Activated CD8-positive, alpha-beta memory T cell treated with anti-CD3 and anti-CD28 coated beads, Interleukin-2, amount 10 ng/mL, durations not matched to agents 7 days and 5 days (primary cell): ENCODE results near the gene OR52E5. TPM values are rescaled to one million over a fixed set of nuclear protein-coding genes. Genes with fewer than 3 reads are reported as not detected.

Experiments
- ATAC-seq: fragments of 150-1000 bp; cut with Tn5 transposase; one replicate; pipeline ENCODE4 v1.10.0; 2021; ENCODE audit warnings: moderate library complexity
- CTCF ChIA-PET: fragments of 350-600 bp; sonication (Branson Sonifier 250); formaldehyde crosslinking; loops from one replicate; lab custom pipeline; 2021; ENCODE audit warnings: antibody characterized with exemption; lab: Charles Lee
- DNase-seq: peaks from one replicate; pipeline ENCODE4 v3.0.0-alpha.2; 2020
- H3K27ac Mint-ChIP-seq: one replicate; pipeline ENCODE4 v1.8.0; 2021; ENCODE audit warnings: mild to moderate bottlenecking, mixed read lengths
- H3K27me3 Mint-ChIP-seq: one replicate; pipeline ENCODE4 v1.8.0; 2021; ENCODE audit warnings: mixed read lengths
- H3K36me3 Mint-ChIP-seq: one replicate; pipeline ENCODE4 v1.8.0; 2021; ENCODE audit warnings: mild to moderate bottlenecking, mixed read lengths
- H3K4me1 Mint-ChIP-seq: one replicate; pipeline ENCODE4 v1.8.0; 2021; ENCODE audit warnings: mixed read lengths
- H3K4me3 Mint-ChIP-seq: one replicate; pipeline ENCODE4 v1.8.0; 2021; ENCODE audit warnings: mild to moderate bottlenecking, moderate library complexity, mixed read lengths
- H3K9me3 Mint-ChIP-seq: one replicate; pipeline ENCODE4 v1.8.0; 2022; ENCODE audit warnings: low read depth, mixed read lengths
- total RNA-seq, 2 experiments: library from RNA; stranded (reverse); gene quantifications; one replicate each; pipeline ENCODE4 v1.2.3, GENCODE V29; 2021

The OR52E5 gene
- total RNA-seq, 2 experiments from 2014 or later, result not detected

DNA sequence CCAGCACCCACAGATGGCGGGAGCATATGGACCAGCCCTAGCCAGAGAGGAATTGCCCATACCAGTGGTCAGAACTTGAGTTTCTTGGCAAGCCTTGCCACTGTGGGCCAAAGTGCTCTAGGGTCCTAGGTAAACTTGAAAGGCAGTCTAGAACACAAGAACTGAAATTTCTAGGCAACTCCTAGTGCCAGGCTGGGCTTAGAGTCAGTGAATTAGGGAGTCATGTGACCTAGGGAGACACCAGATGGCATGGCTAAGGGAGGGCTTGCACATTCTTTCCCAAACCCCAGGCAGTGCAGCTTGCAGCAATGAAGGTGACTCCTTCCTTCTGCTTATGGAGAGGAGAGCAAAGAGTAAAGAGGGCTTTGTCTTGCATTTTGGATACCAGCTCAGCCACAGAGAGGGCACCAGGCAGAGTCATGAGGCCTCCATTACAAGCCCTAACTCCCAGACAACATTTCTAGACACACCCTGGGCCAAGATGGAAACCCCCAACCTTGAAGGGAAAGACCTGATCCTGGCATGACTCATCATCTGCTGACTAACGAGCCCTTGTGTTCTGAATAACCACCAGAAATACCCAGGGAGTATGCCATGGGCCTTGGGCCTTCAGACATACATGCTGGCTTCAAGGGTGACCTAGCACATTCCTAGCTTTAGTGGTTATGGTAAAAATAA, 29.9 kb downstream of the OR52E5 start:
- Mint-ChIP-seq H3K36me3 (no peaks in the 10 kb centered on the region), H3K4me3 (no peak overlapping the region), H3K4me1 (no peaks in the 10 kb centered on the region), H3K9me3 (no peaks in the 10 kb centered on the region), H3K27me3 (no peaks in the 10 kb centered on the region), H3K27ac (no peak overlapping the region)
- DNase-seq (no peak), ATAC-seq (peak; percentile 39)
- CTCF ChIA-PET, result no interaction called here

DNA sequence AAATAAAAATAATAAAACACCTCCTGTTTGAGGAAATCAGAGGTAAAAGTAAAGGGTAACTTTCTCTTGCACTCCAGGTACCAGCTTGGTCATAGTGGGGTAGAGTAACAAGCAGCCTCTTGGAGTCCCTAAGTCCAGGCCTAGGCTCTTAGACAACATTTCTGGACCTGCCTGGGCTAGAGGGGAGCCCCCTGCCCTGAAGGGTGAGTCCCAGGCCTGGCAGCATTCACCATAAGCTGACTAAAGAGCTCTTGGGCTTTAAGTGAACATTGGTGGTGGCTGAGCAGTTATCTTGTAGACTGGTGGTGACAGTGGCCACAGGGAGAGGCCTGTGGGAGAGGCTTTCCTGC, 30.4 kb downstream of the OR52E5 start:
- Mint-ChIP-seq H3K4me1 (no peaks in the 10 kb centered on the region), H3K9me3 (peaks cover 1% of the 10 kb centered on the region), H3K27me3 (no peaks in the 10 kb centered on the region), H3K27ac (no peak overlapping the region), H3K36me3 (no peaks in the 10 kb centered on the region), H3K4me3 (no peak overlapping the region)
- no peak for ATAC-seq
- CTCF ChIA-PET, result no interaction called here
- DNase-seq, result no peak

DNA sequence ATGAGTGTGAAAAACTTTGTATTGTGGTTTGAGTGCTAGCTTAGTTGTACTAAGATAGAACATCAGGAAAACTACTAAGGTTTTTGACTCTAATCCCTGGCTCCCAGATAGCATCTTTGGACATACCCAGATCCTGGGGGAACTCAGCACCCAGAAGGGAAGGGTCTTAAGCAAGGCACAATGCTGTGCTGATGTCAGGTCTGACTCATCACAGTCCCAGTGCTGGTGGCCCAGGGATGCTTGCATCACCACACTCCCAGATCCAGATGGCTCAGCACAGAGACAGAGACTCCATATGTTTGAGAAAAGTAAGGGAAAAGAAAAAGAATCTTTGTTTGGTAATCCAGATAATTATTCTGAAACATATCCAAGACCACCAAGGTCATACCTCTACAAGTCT, 30.8 kb downstream of the OR52E5 start:
- Mint-ChIP-seq H3K36me3 (no peaks in the 10 kb centered on the region), H3K4me3 (no peak overlapping the region), H3K27ac (no peak overlapping the region), H3K27me3 (no peaks in the 10 kb centered on the region), H3K4me1 (no peaks in the 10 kb centered on the region), H3K9me3 (peaks cover 2% of the 10 kb centered on the region)
- DNase-seq, result no peak
- ATAC-seq, result no peak
- CTCF ChIA-PET, result no interaction called here

DNA sequence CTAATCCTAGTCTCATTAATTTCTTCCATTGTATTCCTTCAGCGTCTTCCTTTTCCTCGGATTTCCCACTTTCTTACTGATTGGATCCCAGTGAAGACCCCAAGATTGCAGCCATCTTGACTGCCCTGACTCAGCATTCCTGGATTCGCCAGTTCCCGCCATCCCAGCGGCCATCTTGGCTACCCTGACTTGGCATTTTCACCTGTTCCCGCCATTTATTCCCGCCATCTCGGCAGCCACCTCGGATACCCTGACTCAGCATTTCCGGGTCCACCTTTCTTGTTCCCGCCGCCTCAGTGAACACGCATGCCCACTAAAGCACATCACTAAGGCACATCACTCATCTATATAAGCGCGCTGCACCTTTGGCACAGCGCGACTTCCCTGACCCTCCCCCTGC, 35.3 kb downstream of the OR52E5 start:
- Mint-ChIP-seq H3K9me3 (peaks cover 9% of the 10 kb centered on the region), H3K36me3 (no peaks in the 10 kb centered on the region), H3K4me3 (no peak overlapping the region), H3K27me3 (no peaks in the 10 kb centered on the region), H3K27ac (no peak overlapping the region), H3K4me1 (no peaks in the 10 kb centered on the region)
- CTCF ChIA-PET, result no interaction called here
- ATAC-seq (no peak), DNase-seq (no peak)

DNA sequence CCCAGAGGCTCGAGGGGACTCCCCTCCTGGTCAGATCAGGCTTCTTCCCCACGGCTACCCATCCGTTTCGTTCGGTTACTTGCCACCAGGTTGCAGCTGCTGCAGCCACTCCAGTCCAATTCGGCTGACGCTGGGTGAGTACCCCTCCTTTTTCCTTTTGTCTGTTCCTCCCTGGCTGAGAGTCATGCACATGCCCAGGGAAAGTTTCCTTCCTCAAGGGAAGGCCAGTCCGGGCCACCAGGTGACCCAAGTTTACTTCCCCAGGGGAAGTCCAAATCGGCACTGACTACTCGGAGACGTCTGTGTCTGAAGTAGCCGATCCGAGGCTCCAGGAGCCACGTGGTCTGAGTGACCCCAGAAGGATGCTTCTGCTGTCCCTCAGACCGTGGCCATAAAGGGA, 35.8 kb downstream of the OR52E5 start:
- CTCF ChIA-PET, result no interaction called here
- H3K4me3 Mint-ChIP-seq, result no peak overlapping the region
- no peak overlapping the region for H3K27ac Mint-ChIP-seq
- no peaks in the 10 kb centered on the region for H3K36me3 Mint-ChIP-seq
- H3K27me3 Mint-ChIP-seq, result no peaks in the 10 kb centered on the region
- ATAC-seq, result no peak
- peaks cover 9% of the 10 kb centered on the region for H3K9me3 Mint-ChIP-seq
- DNase-seq, result no peak
- no peaks in the 10 kb centered on the region for H3K4me1 Mint-ChIP-seq

DNA sequence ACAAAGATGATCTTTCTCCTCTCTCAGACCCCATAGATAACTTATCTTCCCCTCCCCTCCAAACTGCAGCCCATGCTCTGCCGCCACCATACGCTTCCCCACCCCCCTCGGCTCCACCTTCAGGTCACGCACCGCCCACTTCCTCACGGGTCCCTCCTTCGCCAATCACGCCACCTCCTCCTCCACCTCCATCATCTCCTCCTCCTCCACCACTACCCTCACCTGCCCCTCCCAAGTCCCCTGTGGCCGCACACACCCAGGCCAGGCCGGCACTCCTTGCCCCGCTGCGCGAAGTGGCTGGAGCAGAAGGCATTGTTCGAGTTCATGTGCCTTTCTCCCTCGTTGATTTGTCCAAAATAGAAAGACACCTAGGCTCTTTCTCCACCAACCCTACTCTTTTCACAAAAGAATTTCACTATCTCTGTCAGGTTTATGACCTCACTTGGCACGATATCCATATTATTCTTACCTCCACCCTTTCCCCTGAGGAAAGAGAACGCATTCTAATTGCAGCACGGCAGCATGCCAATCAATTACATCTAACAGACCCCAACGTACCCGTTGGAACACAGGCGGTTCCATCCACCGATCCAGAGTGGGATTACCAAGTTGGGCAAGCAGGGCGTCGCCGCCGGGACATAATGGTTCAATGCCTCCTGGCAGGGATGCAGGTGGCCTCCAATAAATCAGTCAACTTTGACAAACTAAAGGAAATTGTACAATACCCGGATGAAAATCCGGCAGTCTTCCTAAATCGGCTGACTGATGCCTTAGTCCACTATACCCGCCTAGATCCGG, 36.8 kb downstream of the OR52E5 start:
- no peak for ATAC-seq
- H3K36me3 Mint-ChIP-seq, result no peaks in the 10 kb centered on the region
- H3K27me3 Mint-ChIP-seq, result no peaks in the 10 kb centered on the region
- no peak overlapping the region for H3K27ac Mint-ChIP-seq
- H3K4me3 Mint-ChIP-seq, result no peak overlapping the region
- no peaks in the 10 kb centered on the region for H3K4me1 Mint-ChIP-seq
- peaks cover 9% of the 10 kb centered on the region for H3K9me3 Mint-ChIP-seq
- CTCF ChIA-PET, result interaction anchor here (0.6 kb wide), 1 partner anchor 420 kb away, joined by 3 read pairs; no protein-coding TSS in a partner anchor
- DNase-seq, result no peak

DNA sequence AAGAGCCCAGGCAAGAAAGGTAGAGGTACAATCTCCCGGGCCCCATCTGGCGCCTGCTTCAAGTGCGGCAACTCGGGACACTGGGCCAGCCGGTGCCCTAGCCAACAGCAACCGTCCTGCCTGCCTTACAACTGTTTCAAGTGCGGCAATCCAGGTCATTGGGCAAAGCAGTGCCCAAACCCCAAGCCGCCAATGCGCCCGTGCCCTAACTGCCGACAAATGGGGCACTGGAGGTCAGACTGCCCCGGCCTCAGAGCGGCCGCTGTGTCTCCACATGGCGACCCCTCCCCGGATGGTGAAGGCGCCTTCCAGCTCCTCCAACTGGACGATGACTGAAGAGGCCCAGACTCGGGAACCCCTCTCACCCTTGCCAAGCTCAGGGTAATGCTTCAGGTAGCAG, 37.6 kb downstream of the OR52E5 start:
- Mint-ChIP-seq H3K4me3 (no peak overlapping the region), H3K4me1 (no peaks in the 10 kb centered on the region), H3K36me3 (no peaks in the 10 kb centered on the region), H3K27me3 (no peaks in the 10 kb centered on the region), H3K9me3 (peaks cover 9% of the 10 kb centered on the region), H3K27ac (no peak overlapping the region)
- ATAC-seq (no peak), DNase-seq (no peak)
- CTCF ChIA-PET, result no interaction called here

DNA sequence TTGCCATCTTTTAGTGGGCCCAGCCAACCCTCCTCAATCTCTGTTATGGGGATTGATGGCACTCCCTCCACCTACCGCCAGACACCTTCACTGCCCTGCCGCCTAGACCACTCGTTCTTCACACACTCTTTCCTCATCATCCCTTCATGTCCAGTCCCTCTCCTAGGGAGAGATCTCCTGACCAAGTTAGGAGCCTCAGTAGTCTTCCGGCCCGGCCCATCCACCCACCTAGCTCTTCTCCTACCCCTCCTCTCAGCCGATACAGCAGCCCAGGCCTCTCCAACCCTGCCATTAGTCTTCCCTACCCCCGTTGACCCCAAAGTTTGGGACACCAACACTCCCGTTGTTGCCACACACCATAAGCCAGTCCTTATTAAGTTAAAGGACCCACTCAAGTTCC, 38.1 kb downstream of the OR52E5 start:
- ATAC-seq, result no peak
- Mint-ChIP-seq H3K27me3 (no peaks in the 10 kb centered on the region), H3K4me1 (no peaks in the 10 kb centered on the region), H3K36me3 (no peaks in the 10 kb centered on the region), H3K4me3 (no peak overlapping the region), H3K27ac (no peak overlapping the region), H3K9me3 (peaks cover 9% of the 10 kb centered on the region)
- no peak for DNase-seq
- CTCF ChIA-PET, result no interaction called here

DNA sequence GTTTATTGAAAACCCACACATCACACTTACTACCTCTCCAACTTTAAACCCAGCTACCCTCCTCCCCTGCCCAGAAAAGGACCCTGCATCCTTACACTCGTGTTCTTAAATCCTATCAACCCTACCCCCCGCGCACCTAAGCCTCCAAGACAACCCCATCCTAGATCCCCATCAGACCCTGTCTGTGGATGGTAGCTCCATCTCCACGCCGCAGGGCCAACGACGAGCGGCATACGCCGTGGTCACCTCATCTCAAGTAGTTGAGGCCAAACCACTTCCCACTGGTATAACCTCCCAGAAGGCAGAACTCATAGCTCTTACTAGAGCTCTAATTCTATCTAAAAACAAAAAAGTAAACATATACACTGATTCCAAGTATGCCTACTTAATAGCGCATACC, 39.7 kb downstream of the OR52E5 start:
- DNase-seq, result no peak
- no peaks in the 10 kb centered on the region for H3K27me3 Mint-ChIP-seq
- H3K9me3 Mint-ChIP-seq, result peaks cover 9% of the 10 kb centered on the region
- no peaks in the 10 kb centered on the region for H3K36me3 Mint-ChIP-seq
- no peak overlapping the region for H3K27ac Mint-ChIP-seq
- H3K4me3 Mint-ChIP-seq, result no peak overlapping the region
- ATAC-seq, result no peak
- CTCF ChIA-PET, result no interaction called here
- no peaks in the 10 kb centered on the region for H3K4me1 Mint-ChIP-seq

DNA sequence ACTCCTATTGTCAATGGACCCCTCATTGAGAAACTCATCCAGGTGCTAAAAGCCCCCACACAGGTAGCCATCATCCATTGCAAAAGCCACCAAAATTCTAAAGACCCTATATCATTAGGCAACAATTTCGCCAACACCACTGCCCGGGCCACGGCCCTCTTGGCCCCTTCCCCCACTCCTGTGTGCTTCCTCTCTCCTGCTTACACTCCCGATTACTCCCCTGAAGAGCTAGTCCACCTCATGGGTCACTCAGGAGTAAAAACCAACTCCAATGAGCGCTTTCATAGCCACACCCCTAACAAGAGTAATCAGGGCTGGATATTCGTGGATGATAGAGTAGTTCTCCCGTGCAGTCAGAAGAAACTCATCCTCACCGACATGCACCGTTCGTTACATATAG, 40.1 kb downstream of the OR52E5 start:
- Mint-ChIP-seq H3K27me3 (no peaks in the 10 kb centered on the region), H3K9me3 (peaks cover 9% of the 10 kb centered on the region), H3K4me1 (no peaks in the 10 kb centered on the region), H3K27ac (no peak overlapping the region), H3K36me3 (no peaks in the 10 kb centered on the region), H3K4me3 (no peak overlapping the region)
- CTCF ChIA-PET, result no interaction called here
- no peak for DNase-seq
- no peak for ATAC-seq

DNA sequence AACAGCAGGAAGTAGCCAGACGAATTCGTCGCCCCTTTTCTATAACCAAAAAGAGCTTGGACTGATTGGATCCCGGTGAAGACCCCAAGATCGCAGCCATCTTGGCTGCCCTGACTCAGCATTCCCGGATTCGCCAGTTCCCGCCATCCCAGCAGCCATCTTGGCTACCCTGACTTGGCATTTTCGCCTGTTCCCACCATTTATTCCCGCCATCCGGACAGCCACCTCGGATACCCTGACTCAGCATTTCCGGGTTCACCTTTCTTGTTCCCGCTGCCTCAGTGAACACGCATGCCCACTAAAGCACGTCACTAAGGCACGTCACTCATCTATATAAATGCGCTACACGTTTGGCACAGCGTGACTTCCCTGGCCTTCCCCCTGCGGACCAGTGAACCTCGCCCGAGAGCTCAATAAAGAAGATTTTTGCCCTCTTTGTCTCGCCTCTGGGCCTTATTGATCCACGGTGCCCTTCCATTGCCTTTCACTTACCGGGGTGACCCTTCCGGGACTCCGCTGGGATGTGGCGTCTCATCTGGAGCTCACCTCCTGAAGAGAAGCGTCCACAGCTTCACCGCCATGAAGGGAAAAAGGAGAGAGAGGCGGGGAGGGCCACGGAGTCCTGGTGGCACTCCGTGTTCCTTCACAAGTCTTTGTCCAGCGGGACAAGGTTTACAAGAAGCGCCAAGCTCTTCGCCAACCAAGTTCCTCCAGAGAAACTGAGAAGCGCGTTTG, 45.0 kb downstream of the OR52E5 start:
- DNase-seq (no peak), ATAC-seq (no peak)
- no peak overlapping the region for H3K27ac Mint-ChIP-seq
- peaks cover 3% of the 10 kb centered on the region for H3K27me3 Mint-ChIP-seq
- no peaks in the 10 kb centered on the region for H3K4me1 Mint-ChIP-seq
- H3K36me3 Mint-ChIP-seq, result no peaks in the 10 kb centered on the region
- CTCF ChIA-PET, result interaction anchor here (0.7 kb wide), 1 partner anchor 12 kb away, joined by 3 read pairs; no protein-coding TSS in a partner anchor
- H3K9me3 Mint-ChIP-seq, result no peaks in the 10 kb centered on the region
- H3K4me3 Mint-ChIP-seq, result no peak overlapping the region

DNA sequence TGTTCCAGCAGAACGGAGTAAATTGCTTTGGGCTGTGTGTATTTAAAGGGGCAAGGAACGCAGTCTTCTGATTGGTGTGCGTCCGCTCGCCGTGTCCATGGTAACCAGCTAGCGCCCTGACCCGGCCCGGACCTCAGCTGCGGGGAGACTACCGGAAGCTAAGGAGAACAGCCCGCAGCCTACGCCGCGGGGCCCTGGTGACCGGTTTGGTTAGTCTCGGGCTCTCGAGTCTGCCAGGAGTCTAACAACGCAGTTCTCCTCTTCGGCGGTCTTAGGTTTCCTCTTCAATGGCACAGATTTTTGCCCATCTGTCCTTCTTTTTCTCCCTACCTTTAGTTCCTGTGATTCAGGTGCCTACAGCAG, 45.6 kb downstream of the OR52E5 start:
- no peak overlapping the region for H3K4me3 Mint-ChIP-seq
- no peaks in the 10 kb centered on the region for H3K9me3 Mint-ChIP-seq
- H3K27ac Mint-ChIP-seq, result no peak overlapping the region
- CTCF ChIA-PET, result no interaction called here
- no peak for DNase-seq
- H3K4me1 Mint-ChIP-seq, result no peaks in the 10 kb centered on the region
- H3K27me3 Mint-ChIP-seq, result peaks cover 4% of the 10 kb centered on the region
- ATAC-seq, result no peak
- H3K36me3 Mint-ChIP-seq, result no peaks in the 10 kb centered on the region

DNA sequence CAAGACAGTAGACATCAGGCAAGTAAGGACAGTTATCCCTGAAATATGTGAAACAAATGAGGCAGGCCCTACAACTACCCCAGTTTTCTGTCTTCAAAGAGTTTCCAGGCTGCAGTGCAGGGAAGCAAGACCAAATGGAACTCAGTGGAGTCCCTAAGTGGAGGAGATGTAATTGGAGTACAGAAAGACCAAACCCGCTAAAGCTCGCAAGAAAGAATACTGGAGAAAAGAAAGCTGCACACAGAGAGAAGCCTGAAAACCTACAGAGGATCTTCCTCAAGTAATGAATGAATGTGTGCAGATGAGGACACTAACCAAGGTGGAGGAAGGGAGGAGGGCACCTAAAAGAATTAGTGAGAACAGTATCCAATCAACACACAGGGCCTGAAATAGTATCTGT, 47.7 kb downstream of the OR52E5 start:
- no peak overlapping the region for H3K27ac Mint-ChIP-seq
- H3K4me1 Mint-ChIP-seq, result no peaks in the 10 kb centered on the region
- H3K9me3 Mint-ChIP-seq, result no peaks in the 10 kb centered on the region
- H3K4me3 Mint-ChIP-seq, result no peak overlapping the region
- ATAC-seq (no peak), DNase-seq (no peak)
- no peaks in the 10 kb centered on the region for H3K36me3 Mint-ChIP-seq
- peaks cover 10% of the 10 kb centered on the region for H3K27me3 Mint-ChIP-seq
- CTCF ChIA-PET, result interaction anchor here (0.6 kb wide), 1 partner anchor 38 kb away, joined by 3 read pairs; no protein-coding TSS in a partner anchor

DNA sequence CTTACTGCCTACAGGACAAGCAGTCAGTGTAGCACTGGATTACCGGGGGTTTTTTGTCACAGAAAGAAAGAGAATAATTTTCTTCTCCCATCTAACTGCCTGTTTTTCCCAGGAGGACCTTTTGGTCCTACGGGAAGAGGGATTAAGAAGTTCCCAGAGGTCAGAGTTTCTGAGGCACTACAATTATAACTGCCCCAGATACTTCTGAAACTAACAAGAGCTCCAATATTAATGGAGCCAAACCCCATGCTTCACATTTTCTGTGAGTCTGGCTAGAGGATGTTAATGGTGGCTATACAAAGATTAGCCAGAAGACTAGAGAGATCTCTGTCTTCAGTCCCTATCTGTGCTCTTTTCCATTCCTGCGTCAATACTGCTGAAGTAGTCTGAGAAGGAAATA, 48.9 kb downstream of the OR52E5 start, which contains the start of gene OR56A3:
TSS of gene OR56A3 (plus strand) at position 301 of the 400 bp plus-strand sequence. CDS start 5,096 bp downstream, outside the sequence.
- DNase-seq (no peak), ATAC-seq (no peak)
- no peaks in the 10 kb centered on the region for H3K36me3 Mint-ChIP-seq
- no peaks in the 10 kb centered on the region for H3K9me3 Mint-ChIP-seq
- H3K4me3 Mint-ChIP-seq, result no peak within 1 kb of the TSS
- CTCF ChIA-PET, result no interaction called here
- peaks cover 10% of the 10 kb centered on the region for H3K27me3 Mint-ChIP-seq
- H3K27ac Mint-ChIP-seq, result no peak within 1 kb of the TSS
- H3K4me1 Mint-ChIP-seq, result no peaks in the 10 kb centered on the region
